H9 (cell line): ENCODE results near the gene CSTF1. TPM values are rescaled to one million over a fixed set of nuclear protein-coding genes. Genes with fewer than 3 reads are reported as not detected.

Experiments used
- DNase-seq: peaks from one replicate; pipeline ENCODE4 v3.0.0-alpha.2; 2017
- H2AFZ ChIP-seq: one replicate; pipeline ENCODE4 v1.6.1; 2013; ENCODE audit warnings: mild to moderate bottlenecking, low read length, control low read depth, moderate library complexity
- H2AK5ac ChIP-seq: 2 replicates; pipeline ENCODE4 v1.6.1; 2013; ENCODE audit warnings: low read length, control low read depth, mixed read lengths; ENCODE audit not compliant: insufficient read length
- H2BK120ac ChIP-seq: one replicate; pipeline ENCODE4 v1.6.1; 2013; ENCODE audit warnings: low read depth, mild to moderate bottlenecking, low read length, control low read depth, inconsistent platforms; ENCODE audit not compliant: poor library complexity, severe bottlenecking
- H2BK12ac ChIP-seq: 2 replicates; pipeline ENCODE4 v1.6.1; 2013; ENCODE audit warnings: low read length, control low read depth, mixed read lengths, low read depth; ENCODE audit not compliant: insufficient read length
- H2BK15ac ChIP-seq: 2 replicates; pipeline ENCODE4 v1.6.1; 2013; ENCODE audit warnings: low read depth, low read length, control low read depth
- H2BK20ac ChIP-seq: one replicate; pipeline ENCODE4 v1.6.1; 2013; ENCODE audit warnings: low read depth, mild to moderate bottlenecking, low read length, control low read depth, inconsistent platforms; ENCODE audit not compliant: poor library complexity, severe bottlenecking
- H2BK5ac ChIP-seq: 2 replicates; pipeline ENCODE4 v1.6.1; 2013; ENCODE audit warnings: low read length, control low read depth, mixed read lengths; ENCODE audit not compliant: insufficient read length
- H3K14ac ChIP-seq: 2 replicates; pipeline ENCODE4 v1.6.1; 2013; ENCODE audit warnings: low read length, control low read depth; ENCODE audit not compliant: insufficient read depth
- H3K18ac ChIP-seq: 2 replicates; pipeline ENCODE4 v1.6.1; 2013; ENCODE audit warnings: low read depth, mild to moderate bottlenecking, mixed read lengths, low read length, control low read depth; ENCODE audit not compliant: insufficient read length
- H3K23ac ChIP-seq: 2 replicates; pipeline ENCODE4 v1.6.1; 2013; ENCODE audit warnings: low read length, control low read depth, mixed read lengths, low read depth; ENCODE audit not compliant: insufficient read length
- H3K23me2 ChIP-seq: 2 replicates; pipeline ENCODE4 v1.6.1; 2013; ENCODE audit warnings: low read depth, mild to moderate bottlenecking, mixed read lengths, low read length, control low read depth; ENCODE audit not compliant: insufficient read length, poor library complexity, severe bottlenecking
- H3K27ac ChIP-seq: 2 replicates; pipeline ENCODE4 v1.5.1; 2013; ENCODE audit warnings: low read length, control low read depth, mixed read lengths, low read depth; ENCODE audit not compliant: insufficient read length
- H3K27me3 ChIP-seq: 2 replicates; pipeline ENCODE4 v1.6.1; 2013; ENCODE audit warnings: low read length, control low read depth, inconsistent platforms; ENCODE audit not compliant: insufficient read depth
- H3K4ac ChIP-seq: 2 replicates; pipeline ENCODE4 v1.6.1; 2013; ENCODE audit warnings: low read depth, mild to moderate bottlenecking, control low read depth, inconsistent platforms, low read length, moderate library complexity
- H3K4me1 ChIP-seq: 2 replicates; pipeline ENCODE4 v1.6.1; 2013; ENCODE audit warnings: low read length, control low read depth, inconsistent platforms; ENCODE audit not compliant: insufficient read depth
- H3K4me2 ChIP-seq: 2 replicates; pipeline ENCODE4 v1.6.1; 2013; ENCODE audit warnings: low read length, control low read depth, mixed read lengths; ENCODE audit not compliant: insufficient read length, insufficient read depth
- H3K56ac ChIP-seq: 2 replicates; pipeline ENCODE4 v1.6.1; 2013; ENCODE audit warnings: low read depth, mild to moderate bottlenecking, mixed read lengths, low read length, control low read depth; ENCODE audit not compliant: insufficient read length
- H3K79me1 ChIP-seq: 2 replicates; pipeline ENCODE4 v1.6.1; 2013; ENCODE audit warnings: low read depth, mild to moderate bottlenecking, moderate library complexity, low read length, control low read depth, inconsistent platforms; ENCODE audit not compliant: insufficient read depth, poor library complexity, severe bottlenecking
- H3K79me2 ChIP-seq: 2 replicates; pipeline ENCODE4 v1.6.1; 2013; ENCODE audit warnings: low read length, control low read depth, inconsistent platforms; ENCODE audit not compliant: insufficient read depth
- H3K9ac ChIP-seq: 2 replicates; pipeline ENCODE4 v1.6.1; 2013; ENCODE audit warnings: low read length, control low read depth, mixed read lengths; ENCODE audit not compliant: insufficient read length; ENCODE audit errors: extremely low read depth
- H3K9me3 ChIP-seq: one replicate; pipeline ENCODE4 v1.6.1; 2013; ENCODE audit warnings: low read depth, low read length, inconsistent platforms; ENCODE audit not compliant: control insufficient read depth
- H3T11ph ChIP-seq: one replicate; pipeline ENCODE4 v1.6.1; 2013; ENCODE audit warnings: mild to moderate bottlenecking, low read length, control low read depth, inconsistent platforms
- H4K20me1 ChIP-seq: one replicate; pipeline ENCODE4 v1.6.1; 2013; ENCODE audit not compliant: control insufficient read depth, insufficient read length, insufficient read depth
- H4K5ac ChIP-seq: 2 replicates; pipeline ENCODE4 v1.6.1; 2013; ENCODE audit warnings: low read depth, mild to moderate bottlenecking, mixed read lengths, low read length, control low read depth; ENCODE audit not compliant: insufficient read length
- H4K8ac ChIP-seq: replicated peaks from 2 replicates; pipeline ENCODE4 v1.6.1; 2013; ENCODE audit warnings: low read length, control low read depth, mixed read lengths, low read depth; ENCODE audit not compliant: insufficient read length
- H4K91ac ChIP-seq: 2 replicates; pipeline ENCODE4 v1.6.1; 2013; ENCODE audit warnings: low read depth, mild to moderate bottlenecking, moderate library complexity, mixed read lengths, low read length, control low read depth; ENCODE audit not compliant: insufficient read length
- H3K27ac Mint-ChIP-seq, 3 experiments: 2 replicates in 2 of 3; 3 replicates in 1 of 3; pipeline ENCODE4 v1.8.0; 2020 to 2021; ENCODE audit warnings: mixed read lengths in 3 of 3, mild to moderate bottlenecking in 1 of 3, moderate library complexity in 1 of 3
- H3K27me3 Mint-ChIP-seq: 2 replicates; pipeline ENCODE4 v1.8.0; 2021; ENCODE audit warnings: low read depth, mild to moderate bottlenecking, moderate library complexity, mixed read lengths
- H3K36me3 Mint-ChIP-seq, 3 experiments: 2 replicates in 2 of 3; 3 replicates in 1 of 3; pipeline ENCODE4 v1.8.0; 2020 to 2021; ENCODE audit warnings: low read depth in 3 of 3, mixed read lengths in 3 of 3; ENCODE audit not compliant: insufficient read depth in 1 of 3
- H3K4me1 Mint-ChIP-seq, 2 experiments: 2 replicates each; pipeline ENCODE4 v1.8.0; 2020; ENCODE audit warnings: mixed read lengths in 2 of 2
- H3K4me3 Mint-ChIP-seq, 2 experiments: 2 replicates in 1 of 2; 3 replicates in 1 of 2; pipeline ENCODE4 v1.8.0; 2020 to 2021; ENCODE audit warnings: mild to moderate bottlenecking in 2 of 2, mixed read lengths in 2 of 2, moderate library complexity in 1 of 2
- H3K9me3 Mint-ChIP-seq, 2 experiments: 2 replicates in 1 of 2; 3 replicates in 1 of 2; pipeline ENCODE4 v1.8.0; 2020; ENCODE audit warnings: mild to moderate bottlenecking in 2 of 2, mixed read lengths in 2 of 2, moderate library complexity in 1 of 2
- CTCF ChIP-seq: fragments of 200-600 bp; sonication (generic); conservative IDR thresholded peaks from 3 replicates; pipeline ENCODE4 v1.8.0; 2021; ENCODE audit warnings: antibody characterized with exemption, mild to moderate bottlenecking
- WGBS: extraction: QIAGEN DNeasy Blood & Tissue Kit; methylation state at CpG from one replicate; pipeline ENCODE4 v1.1.7; 2013; ENCODE audit warnings: missing lambda C conversion rate, low lambda C conversion rate, mixed read lengths; ENCODE audit not compliant: insufficient read length; ENCODE audit errors: extremely low coverage; 5-methylcytosine and 5-hydroxymethylcytosine counted together
- total RNA-seq: library from RNA; stranded (reverse); gene quantifications from 2 replicates; pipeline ENCODE4 v1.2.1, GENCODE V29; 2021

CSTF1 gene
- total RNA-seq, 1 experiment from 2014 or later: 72.9 TPM

DNA sequence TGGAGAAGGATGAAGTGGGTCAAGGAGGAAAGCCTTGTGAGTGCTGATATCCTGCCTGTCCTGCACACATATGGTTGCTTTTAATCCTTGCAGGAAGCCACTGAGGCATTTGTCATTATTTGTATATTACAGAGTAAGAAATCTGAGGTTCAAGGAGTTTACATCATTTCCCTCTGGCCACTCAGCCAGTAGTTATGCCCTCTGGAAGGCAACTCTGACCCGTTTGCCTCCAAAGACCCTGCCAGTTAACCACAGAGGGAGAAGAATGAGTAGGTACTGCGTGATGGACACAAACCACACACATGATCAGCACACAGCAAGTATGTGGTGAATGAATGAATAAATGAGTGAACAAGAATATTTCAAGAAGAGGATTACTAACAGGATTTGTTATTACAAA, 41.6 kb upstream of the CSTF1 start:
- H3K4me3 Mint-ChIP-seq: no peak overlapping the region
- H3K14ac ChIP-seq: no peak overlapping the region
- H4K5ac ChIP-seq: no peak overlapping the region
- no peaks in the 10 kb centered on the region; a peak in 1 of 7 replicates for H3K36me3 Mint-ChIP-seq
- no peak overlapping the region for H4K91ac ChIP-seq
- H3K23me2 ChIP-seq: no peaks in the 10 kb centered on the region
- H3K56ac ChIP-seq: no peak overlapping the region
- peaks cover 4% of the 10 kb centered on the region for H3K4me1 ChIP-seq
- TF ChIP-seq CTCF: no peak
- no peak overlapping the region for H3K18ac ChIP-seq
- no peak overlapping the region for H3K23ac ChIP-seq
- H2BK20ac ChIP-seq: no peak overlapping the region
- no peak overlapping the region for H2BK15ac ChIP-seq
- peaks cover 70% of the 10 kb centered on the region for H3K27me3 Mint-ChIP-seq
- peaks cover 17% of the 10 kb centered on the region in 2 experiments for H3K4me1 Mint-ChIP-seq
- H2BK12ac ChIP-seq: no peak overlapping the region
- no peak overlapping the region for H2AK5ac ChIP-seq
- no peak overlapping the region for H3K4ac ChIP-seq
- H3K4me2 ChIP-seq: no peak overlapping the region
- H3K9ac ChIP-seq: no peak overlapping the region
- H3K9me3 ChIP-seq: no peaks in the 10 kb centered on the region
- H2BK120ac ChIP-seq: no peak overlapping the region
- no peaks in the 10 kb centered on the region for H3K79me1 ChIP-seq
- no peak overlapping the region for H2AFZ ChIP-seq
- no peak overlapping the region for H3K27ac Mint-ChIP-seq
- WGBS: no CpG with 5 or more reads among the region's 2 CpGs
- no peaks in the 10 kb centered on the region for H3K79me2 ChIP-seq
- no peak overlapping the region for H2BK5ac ChIP-seq
- DNase-seq: no peak
- no peak overlapping the region for H3K27ac ChIP-seq
- H4K8ac ChIP-seq: no peak overlapping the region
- no peaks in the 10 kb centered on the region for H4K20me1 ChIP-seq
- no peaks in the 10 kb centered on the region for H3K9me3 Mint-ChIP-seq
- H3T11ph ChIP-seq: no peak overlapping the region
- peaks cover 15% of the 10 kb centered on the region; the same call in 1 of the 2 replicates for H3K27me3 ChIP-seq
